Cardiac muscle cell (in vitro differentiated cells and primary cell): ENCODE data around the gene R3HDM4. TPM values are rescaled to one million over a fixed set of nuclear protein-coding genes. Genes with fewer than 3 reads are reported as not detected.

Experiments
- DNase-seq, 2 donors: peaks; one replicate each; pipeline versions ENCODE4 v3.0.0 to v3.0.0-alpha.2; 2010 to 2017; ENCODE audit warnings: low read depth in 1 of 2, low spot score in 1 of 2
- H3K27ac ChIP-seq: fragments of 200-600 bp; sonication (generic); 2 replicates; pipeline ENCODE4 v1.5.1; 2016
- H3K27me3 ChIP-seq: fragments of 200-600 bp; sonication (generic); 2 replicates; pipeline ENCODE4 v1.6.0; 2016; ENCODE audit warnings: control low read depth
- H3K36me3 ChIP-seq: fragments of 200-600 bp; sonication (generic); 2 replicates; pipeline ENCODE4 v1.5.1; 2016; ENCODE audit warnings: control low read depth
- H3K4me1 ChIP-seq: fragments of 200-600 bp; sonication (generic); 2 replicates; pipeline ENCODE4 v1.8.1; 2017; ENCODE audit warnings: low read depth, mild to moderate bottlenecking, mixed run types
- H3K4me3 ChIP-seq: fragments of 200-600 bp; sonication (generic); 2 replicates; pipeline ENCODE4 v1.5.1; 2016; ENCODE audit warnings: mild to moderate bottlenecking
- H3K9me3 ChIP-seq: fragments of 200-600 bp; sonication (generic); 2 replicates; pipeline ENCODE4 v1.5.1; 2017; ENCODE audit warnings: low read depth, mild to moderate bottlenecking, control low read depth
- CTCF ChIP-seq: IDR thresholded peaks from 2 replicates; pipeline ENCODE4 v1.5.1; 2012; ENCODE audit warnings: low read depth, mild to moderate bottlenecking, low read length
- polyA plus RNA-seq: library from polyadenylated mRNA; unstranded; fragments of >200 nt; fragmentation: Nextera tagmentation; extraction: Ambion mirVana; gene quantifications from 2 replicates; pipeline ENCODE4 v1.2.1, GENCODE V29; 2016
- total RNA-seq: library from RNA; depleted of rRNA; stranded (reverse); fragments of >200 nt; gene quantifications from 2 replicates; pipeline ENCODE4 v1.2.3, GENCODE V29; 2016

R3HDM4 gene
- total and polyA plus RNA-seq, 2 experiments from 2014 or later, result 60.3 to 82.1 TPM

DNA sequence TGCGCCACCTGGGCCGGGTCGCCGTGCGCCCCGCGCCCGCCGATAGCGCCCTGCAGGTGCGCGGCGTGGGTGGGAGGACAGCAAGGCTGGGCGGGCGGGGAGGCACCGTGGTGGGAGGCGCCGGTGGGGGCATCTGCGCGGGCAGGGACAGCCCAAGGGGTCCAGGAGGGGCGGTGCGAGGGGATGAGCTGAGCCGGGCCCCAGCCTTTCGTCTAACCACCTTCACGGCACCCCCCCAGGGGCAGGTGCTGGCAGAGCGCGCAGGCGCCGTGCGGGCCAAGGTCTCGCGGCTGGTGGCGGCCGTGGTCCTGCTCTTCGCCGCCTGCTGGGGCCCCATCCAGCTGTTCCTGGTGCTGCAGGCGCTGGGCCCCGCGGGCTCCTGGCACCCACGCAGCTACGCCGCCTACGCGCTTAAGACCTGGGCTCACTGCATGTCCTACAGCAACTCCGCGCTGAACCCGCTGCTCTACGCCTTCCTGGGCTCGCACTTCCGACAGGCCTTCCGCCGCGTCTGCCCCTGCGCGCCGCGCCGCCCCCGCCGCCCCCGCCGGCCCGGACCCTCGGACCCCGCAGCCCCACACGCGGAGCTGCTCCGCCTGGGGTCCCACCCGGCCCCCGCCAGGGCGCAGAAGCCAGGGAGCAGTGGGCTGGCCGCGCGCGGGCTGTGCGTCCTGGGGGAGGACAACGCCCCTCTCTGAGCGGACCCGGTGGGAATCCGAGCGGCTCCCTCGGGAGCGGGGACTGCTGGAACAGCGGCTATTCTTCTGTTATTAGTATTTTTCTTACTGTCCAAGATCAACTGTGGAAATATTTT lies 7.2 kb upstream of the R3HDM4 start:
- H3K27me3 ChIP-seq, result peaks cover 54% of the 10 kb centered on the region
- H3K4me3 ChIP-seq, result peak overlapping the region; percentile 13
- H3K27ac ChIP-seq, result no peak overlapping the region
- no peak for TF ChIP-seq CTCF
- H3K9me3 ChIP-seq, result no peaks in the 10 kb centered on the region
- no peaks in the 10 kb centered on the region for H3K36me3 ChIP-seq
- peak; percentile 45 to 53 for DNase-seq
- no peaks in the 10 kb centered on the region for H3K4me1 ChIP-seq

GRCh38 chr19:919199-920050 lies 6.4 kb upstream of the R3HDM4 start:
- peaks cover 54% of the 10 kb centered on the region for H3K27me3 ChIP-seq
- H3K4me3 ChIP-seq, result peak overlapping the region; percentile 13
- H3K27ac ChIP-seq, result no peak overlapping the region
- DNase-seq, result peak in 1 of 2 donors; percentile 39
- H3K4me1 ChIP-seq, result no peaks in the 10 kb centered on the region
- H3K36me3 ChIP-seq, result no peaks in the 10 kb centered on the region
- H3K9me3 ChIP-seq, result no peaks in the 10 kb centered on the region
- TF ChIP-seq CTCF, result no peak

DNA sequence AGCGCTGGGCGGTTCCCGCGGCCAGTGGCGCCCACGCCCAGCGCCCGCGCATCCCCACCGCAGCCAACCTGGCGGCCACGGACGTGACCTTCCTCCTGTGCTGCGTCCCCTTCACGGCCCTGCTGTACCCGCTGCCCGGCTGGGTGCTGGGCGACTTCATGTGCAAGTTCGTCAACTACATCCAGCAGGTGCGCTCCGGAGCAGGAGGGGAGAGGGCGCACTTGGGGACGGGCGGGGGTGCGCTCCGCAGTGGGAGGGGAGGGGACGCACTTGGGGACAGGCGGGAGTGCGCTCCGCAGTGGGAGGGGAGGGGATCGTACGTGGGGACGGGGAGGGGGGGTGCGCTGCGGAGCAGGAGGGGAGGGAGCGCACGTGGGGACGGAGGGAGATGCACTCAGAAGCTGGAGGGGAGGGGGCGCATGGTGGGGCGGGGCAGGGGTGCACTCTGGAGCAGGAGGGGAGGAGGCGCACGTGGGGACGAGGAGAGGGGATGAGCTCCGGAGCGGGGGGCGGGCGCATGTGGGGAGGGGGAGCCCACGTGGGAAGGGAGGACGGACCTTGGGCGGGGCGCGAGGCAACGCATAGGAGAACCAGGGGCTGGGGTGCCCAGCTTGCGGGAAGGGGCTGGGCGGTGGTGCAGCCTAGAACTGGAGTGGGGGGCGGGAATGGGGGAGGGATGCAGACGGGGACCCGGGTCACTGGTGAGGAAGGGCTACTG lies 5.6 kb upstream of the R3HDM4 start:
- H3K27ac ChIP-seq, result no peak overlapping the region

GRCh38 chr19:918152-918437 lies 5.1 kb upstream of the R3HDM4 start:
- Histone ChIP-seq H3K27me3 (peaks cover 54% of the 10 kb centered on the region), H3K9me3 (no peaks in the 10 kb centered on the region), H3K4me3 (peak overlapping the region; percentile 30), H3K36me3 (no peaks in the 10 kb centered on the region), H3K27ac (no peak overlapping the region), H3K4me1 (no peaks in the 10 kb centered on the region)
- TF ChIP-seq CTCF, result no peak
- DNase-seq, result no peak

More for the DNA sequence above, 5.6 kb upstream of the R3HDM4 start:
- no peak for TF ChIP-seq CTCF
- Histone ChIP-seq H3K4me3 (peak overlapping the region; percentile 30), H3K36me3 (no peaks in the 10 kb centered on the region), H3K9me3 (no peaks in the 10 kb centered on the region), H3K4me1 (no peaks in the 10 kb centered on the region), H3K27me3 (peaks cover 54% of the 10 kb centered on the region)
- peak in 1 of 2 donors; percentile 56 for DNase-seq

- peak within 1 kb of the TSS; percentile 30 for H3K4me3 ChIP-seq
- no peaks in the 10 kb centered on the region for H3K36me3 ChIP-seq
- TF ChIP-seq CTCF, result peak; percentile 44
- H3K4me1 ChIP-seq, result no peaks in the 10 kb centered on the region
- no peaks in the 10 kb centered on the region for H3K9me3 ChIP-seq
- peak in 1 of 2 donors; percentile 75 for DNase-seq
- H3K27me3 ChIP-seq, result peaks cover 54% of the 10 kb centered on the region
- no peak within 1 kb of the TSS for H3K27ac ChIP-seq
Observed at GRCh38 chr19:917323-918151, 4.5 kb upstream of the R3HDM4 start, which contains the start of gene KISS1R. KISS1R (plus strand) TSS chr19:917333; CDS start chr19:917503, 170 bp downstream.
